ENCODE data around the gene ALDH9A1. TPM values are rescaled to one million over a fixed set of nuclear protein-coding genes. Genes with fewer than 3 reads are reported as not detected.
A peak's percentile ranks its signal among the peaks of the same experiment; 100 is the strongest.

The ALDH9A1 gene
- total RNA-seq, 1 donor from 2014 or later = 63.2 TPM

- peaks cover 96% of the 10 kb centered on the region for H3K4me1 ChIP-seq
- no peak overlapping the region for H3K4me3 ChIP-seq
- H3K27ac ChIP-seq (replicated peaks) = peak overlapping the region; percentile 53
- intact Hi-C loops (cut with micrococcal nuclease) = no loop called here
- TF ChIP-seq CTCF (IDR thresholded peaks at IDR 0.05; ENCODE audit: borderline replicate concordance) = no peak
- H3K36me3 ChIP-seq = peaks cover 28% of the 10 kb centered on the region
- DNase-seq = no peak
- no peaks in the 10 kb centered on the region for H3K9me3 ChIP-seq (replicated peaks)
- no peaks in the 10 kb centered on the region for H3K27me3 ChIP-seq (ENCODE audit: low read depth)
Observed at GRCh38 chr1:165635823-165636222, 62.5 kb downstream of the ALDH9A1 start.

DNA sequence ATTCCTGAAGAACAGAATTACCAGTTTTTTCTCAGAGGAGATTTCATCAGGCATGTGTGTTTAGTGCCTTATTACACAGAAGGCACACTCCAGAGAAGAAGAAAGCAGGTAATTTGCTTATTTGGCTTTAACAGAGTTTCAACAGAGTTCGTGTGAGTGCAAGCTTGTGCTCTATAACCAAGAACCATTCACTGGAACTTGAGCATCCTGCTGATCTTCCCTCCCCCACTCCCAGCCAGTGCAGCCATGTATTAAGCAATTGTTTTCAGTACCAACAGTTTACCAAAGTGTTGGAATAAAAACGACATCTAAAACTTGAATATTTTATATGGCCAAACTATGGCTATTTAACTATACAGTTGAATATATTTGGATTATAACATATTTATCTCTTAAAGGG lies 63.0 kb downstream of the ALDH9A1 start:
- H3K27ac ChIP-seq (replicated peaks) = peak overlapping the region; percentile 43
- H3K4me3 ChIP-seq = peak overlapping the region; percentile 16
- H3K27me3 ChIP-seq (ENCODE audit: low read depth) = no peaks in the 10 kb centered on the region
- TF ChIP-seq CTCF (IDR thresholded peaks at IDR 0.05; ENCODE audit: borderline replicate concordance) = no peak
- intact Hi-C loops (cut with micrococcal nuclease) = no loop called here
- H3K36me3 ChIP-seq = peaks cover 25% of the 10 kb centered on the region
- no peak for DNase-seq
- peaks cover 94% of the 10 kb centered on the region for H3K4me1 ChIP-seq
- no peaks in the 10 kb centered on the region for H3K9me3 ChIP-seq (replicated peaks)

DNA sequence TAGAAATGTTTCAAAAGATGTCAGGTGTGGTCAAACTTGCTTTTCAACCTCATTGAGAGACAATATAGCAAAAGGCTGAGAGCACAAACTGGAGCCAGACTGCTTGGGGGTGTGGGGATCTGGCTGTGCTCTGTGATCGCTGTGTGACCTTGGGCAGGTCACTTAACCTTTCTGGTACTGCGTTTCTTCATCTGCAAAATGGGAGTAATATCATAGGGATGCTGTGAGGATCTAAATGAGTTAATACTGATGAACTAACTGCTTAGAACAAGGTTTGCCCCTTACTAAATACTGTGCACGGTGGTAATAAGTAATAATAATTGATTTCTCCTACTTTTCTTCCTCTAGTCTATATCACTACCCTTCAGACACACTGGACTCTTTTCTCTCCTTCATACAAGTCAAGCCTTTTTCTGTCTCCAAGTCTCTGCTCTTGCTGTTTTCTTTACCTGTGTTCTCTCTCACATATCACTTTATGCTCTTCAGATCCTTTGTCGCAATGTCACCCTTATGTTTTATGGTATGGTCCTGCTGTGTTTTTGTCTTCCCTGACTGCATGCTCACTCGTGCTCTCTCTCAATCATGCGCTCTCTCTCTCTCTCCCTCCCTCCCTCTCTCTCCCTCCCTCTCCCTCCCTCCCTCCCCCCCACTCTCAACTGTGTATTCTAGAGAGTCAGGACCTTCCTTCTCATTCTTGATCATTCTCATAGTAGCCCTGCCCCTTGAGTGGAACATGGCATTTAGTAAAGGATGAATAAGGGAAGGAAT lies 64.0 kb downstream of the ALDH9A1 start:
- Histone ChIP-seq H3K4me3 (peak overlapping the region; percentile 82), H3K9me3 (replicated peaks) (no peaks in the 10 kb centered on the region), H3K4me1 (peaks cover 90% of the 10 kb centered on the region), H3K36me3 (peaks cover 18% of the 10 kb centered on the region), H3K27ac (replicated peaks) (peak overlapping the region; percentile 95), H3K27me3 (ENCODE audit: low read depth) (no peaks in the 10 kb centered on the region)
- intact Hi-C loops (cut with micrococcal nuclease) = no loop called here
- TF ChIP-seq CTCF (IDR thresholded peaks at IDR 0.05; ENCODE audit: borderline replicate concordance) = no peak
- DNase-seq = no peak

DNA sequence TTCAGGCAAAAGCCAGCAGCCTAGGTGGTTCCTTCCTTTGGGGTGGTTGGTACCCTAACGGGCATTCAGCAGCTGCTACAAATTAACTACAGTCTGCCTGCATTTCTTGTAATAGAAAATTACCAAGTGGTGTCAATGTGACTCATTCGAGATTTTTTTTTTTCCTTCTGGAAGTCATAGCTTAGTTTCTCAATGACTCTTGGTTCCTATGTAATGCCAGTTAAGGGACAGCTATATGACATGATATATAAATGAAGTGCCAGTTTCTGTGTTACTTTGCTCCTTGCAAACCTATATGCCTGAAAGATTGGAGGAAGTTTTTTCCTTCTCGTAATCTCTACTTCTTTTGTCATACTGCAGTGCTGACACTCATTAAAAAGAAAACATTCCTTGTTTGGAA lies 64.7 kb downstream of the ALDH9A1 start:
- H3K4me1 ChIP-seq = peaks cover 83% of the 10 kb centered on the region
- H3K27me3 ChIP-seq (ENCODE audit: low read depth) = no peaks in the 10 kb centered on the region
- no peaks in the 10 kb centered on the region for H3K9me3 ChIP-seq (replicated peaks)
- H3K36me3 ChIP-seq = peaks cover 14% of the 10 kb centered on the region
- no peak for TF ChIP-seq CTCF (IDR thresholded peaks at IDR 0.05; ENCODE audit: borderline replicate concordance)
- H3K4me3 ChIP-seq = peak overlapping the region; percentile 82
- no peak for DNase-seq
- intact Hi-C loops (cut with micrococcal nuclease) = no loop called here
- H3K27ac ChIP-seq (replicated peaks) = peak overlapping the region; percentile 95

- TF ChIP-seq CTCF (IDR thresholded peaks at IDR 0.05; ENCODE audit: borderline replicate concordance) = no peak
- H3K4me1 ChIP-seq = peaks cover 71% of the 10 kb centered on the region
Observed at GRCh38 chr1:165632491-165632890, 65.9 kb downstream of the ALDH9A1 start.

More at GRCh38 chr1:165632491-165632890, 65.9 kb downstream of the ALDH9A1 start:
- peak overlapping the region; percentile 82 for H3K4me3 ChIP-seq
- H3K9me3 ChIP-seq (replicated peaks) = no peaks in the 10 kb centered on the region
- peak overlapping the region; percentile 95 for H3K27ac ChIP-seq (replicated peaks)
- H3K36me3 ChIP-seq = peaks cover 14% of the 10 kb centered on the region
- DNase-seq = no peak
- intact Hi-C loops (cut with micrococcal nuclease) = no loop called here
- H3K27me3 ChIP-seq (ENCODE audit: low read depth) = no peaks in the 10 kb centered on the region

Measured in left ventricle myocardium inferior (tissue), 1 donor.